Measurements from ENCODE around the gene TUBA8. TPM values are rescaled to one million over a fixed set of nuclear protein-coding genes. Genes with fewer than 3 reads are reported as not detected.
"Not testable (repeated sequence)": the region's sequence is repeated elsewhere in the genome, so short reads cannot be mapped to it uniquely, and the experiment has no call there.

The TUBA8 gene
- total RNA-seq, 4 donors from 2014 or later: 1.3 to 12.9 (median 7.6) TPM

DNA sequence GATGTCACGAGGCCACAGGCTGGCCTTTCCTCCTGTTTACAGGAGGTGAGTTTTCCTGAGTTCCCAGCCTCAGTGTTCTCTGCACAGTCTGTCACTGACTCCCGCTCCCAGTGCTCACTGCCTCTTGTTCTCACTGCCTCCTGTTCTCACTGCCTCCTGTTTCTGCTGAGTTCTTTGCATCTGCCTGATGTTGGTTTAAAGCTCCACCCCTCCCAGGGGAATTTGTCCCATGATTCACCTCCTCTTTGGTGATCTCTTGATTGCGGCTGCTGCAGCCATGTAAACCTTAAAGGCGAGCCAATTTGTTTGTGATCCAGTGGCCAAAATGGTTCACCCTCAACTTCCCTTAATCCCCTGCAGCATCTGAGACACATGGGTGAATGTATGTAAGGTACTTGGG lies 6.0 kb upstream of the TUBA8 start:
- no peaks in the 10 kb centered on the region for H3K9me3 ChIP-seq
- TF ChIP-seq POLR2AphosphoS5 (IDR thresholded peaks at IDR 0.05) (no peak), EP300 (IDR thresholded peaks at IDR 0.05) (no peak), CTCF (IDR thresholded peaks at IDR 0.05) (no peak), POLR2A (IDR thresholded peaks at IDR 0.05) (no peak)
- H3K27me3 ChIP-seq: no peaks in the 10 kb centered on the region
- no peak for ATAC-seq
- 90 to 100% methylated on average over 1 to 4 of the region's 4 CpGs for WGBS, 2 donors (ENCODE audit: low coverage in 1 of 2)
- H3K27ac ChIP-seq: no peak overlapping the region
- peaks cover 0 to 13% of the 10 kb centered on the region in 2 donors for H3K36me3 ChIP-seq
- no peak overlapping the region for H3K4me3 ChIP-seq
- no peaks in the 10 kb centered on the region for H3K4me1 ChIP-seq

DNA sequence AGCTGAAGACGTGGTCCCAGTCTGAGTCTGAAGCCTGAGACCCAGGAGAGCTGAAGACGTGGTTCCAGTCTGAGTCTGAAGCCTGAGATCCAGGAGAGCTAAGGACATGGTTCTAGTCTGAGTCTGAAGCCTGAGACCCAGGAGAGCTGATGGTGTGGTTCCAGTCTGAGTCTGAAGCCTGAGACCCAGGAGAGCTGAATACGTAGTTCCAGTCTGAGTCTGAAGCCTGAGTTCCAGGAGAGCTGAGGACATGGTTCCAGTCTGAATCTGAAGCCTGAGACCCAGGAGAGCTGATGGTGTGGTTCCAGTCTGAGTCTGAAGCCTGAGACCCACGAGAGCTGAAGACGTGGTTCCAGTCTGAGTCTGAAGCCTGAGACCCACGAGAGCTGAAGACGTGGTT lies 4.6 kb upstream of the TUBA8 start:
- H3K9me3 ChIP-seq, H3K4me3 ChIP-seq, ATAC-seq, H3K27ac ChIP-seq, H3K36me3 ChIP-seq, H3K27me3 ChIP-seq: not testable (repeated sequence)
- WGBS, 2 donors (ENCODE audit: low coverage in 1 of 2): 94 to 95% methylated on average over 4 to 7 of the region's 7 CpGs
- peaks cover 0 to 13% (median 12%) of the 10 kb centered on the region in 3 donors for H3K4me1 ChIP-seq

- not testable (repeated sequence) for H3K9me3 ChIP-seq, ATAC-seq, H3K27ac ChIP-seq, H3K36me3 ChIP-seq, H3K4me3 ChIP-seq
- 81 to 87% methylated on average over 2 to 3 of the region's 4 CpGs for WGBS, 2 donors (ENCODE audit: low coverage in 1 of 2)
- Histone ChIP-seq H3K27me3 (peaks cover 13% of the 10 kb centered on the region), H3K4me1 (peaks cover 0 to 21% (median 17%) of the 10 kb centered on the region in 3 donors)
Measured at GRCh38 chr22:18106550-18107341, 3.9 kb upstream of the TUBA8 start.

- WGBS, 2 donors (ENCODE audit: low coverage in 1 of 2): 96 to 100% methylated on average over 3 of the region's 3 CpGs
- peaks cover 13% of the 10 kb centered on the region for H3K27me3 ChIP-seq
- no peak for ATAC-seq
- H3K9me3 ChIP-seq: no peaks in the 10 kb centered on the region
- H3K4me1 ChIP-seq: peaks cover 0 to 23% (median 19%) of the 10 kb centered on the region in 3 donors
- no peak overlapping the region for H3K27ac ChIP-seq
- TF ChIP-seq EP300 (IDR thresholded peaks at IDR 0.05): no peak
- no peak overlapping the region for H3K4me3 ChIP-seq
- no peaks in the 10 kb centered on the region for H3K36me3 ChIP-seq
Measured at GRCh38 chr22:18108187-18108586, 2.4 kb upstream of the TUBA8 start.

GRCh38 chr22:18109410-18110193 lies 1.0 kb upstream of the TUBA8 start:
- Histone ChIP-seq H3K36me3 (no peaks in the 10 kb centered on the region), H3K4me1 (peaks cover 0 to 23% (median 19%) of the 10 kb centered on the region in 3 donors), H3K27me3 (peaks cover 13% of the 10 kb centered on the region), H3K9me3 (no peaks in the 10 kb centered on the region), H3K27ac (peak overlapping the region in 3 of 4 donors; percentile 67 to 84 (median 75)), H3K4me3 (peak overlapping the region in 1 of 2 donors; percentile 64)
- WGBS, 2 donors (ENCODE audit: low coverage in 1 of 2): 53 to 57% methylated on average over 10 to 14 of the region's 14 CpGs
- TF ChIP-seq POLR2AphosphoS5 (IDR thresholded peaks at IDR 0.05) (no peak), EP300 (IDR thresholded peaks at IDR 0.05) (no peak), CTCF (IDR thresholded peaks at IDR 0.05) (no peak), POLR2A (IDR thresholded peaks at IDR 0.05) (no peak)
- ATAC-seq: no peak

GRCh38 chr22:18110954-18111758 lies 547 bp downstream of the TUBA8 start:
- H3K27ac ChIP-seq: peak overlapping the region in 3 of 4 donors; percentile 67 to 84 (median 75)
- no peak for ATAC-seq

More at GRCh38 chr22:18110954-18111758, 547 bp downstream of the TUBA8 start:
- Histone ChIP-seq H3K36me3 (no peaks in the 10 kb centered on the region), H3K4me3 (peak overlapping the region; percentile 33 to 64), H3K27me3 (peaks cover 13% of the 10 kb centered on the region), H3K9me3 (no peaks in the 10 kb centered on the region), H3K4me1 (peaks cover 0 to 23% (median 19%) of the 10 kb centered on the region in 3 donors)
- TF ChIP-seq EP300 (IDR thresholded peaks at IDR 0.05) (no peak), POLR2A (IDR thresholded peaks at IDR 0.05) (no peak), CTCF (IDR thresholded peaks at IDR 0.05) (no peak), POLR2AphosphoS5 (IDR thresholded peaks at IDR 0.05) (no peak)
- WGBS, 2 donors (ENCODE audit: low coverage in 1 of 2): 4% methylated on average over 5 of the region's 39 CpGs; no CpG with 5 or more reads in 1 of the 2 donors

All from gastroesophageal sphincter (tissue), 4 donors.